ENCODE data around the gene GRIA1.

DNA sequence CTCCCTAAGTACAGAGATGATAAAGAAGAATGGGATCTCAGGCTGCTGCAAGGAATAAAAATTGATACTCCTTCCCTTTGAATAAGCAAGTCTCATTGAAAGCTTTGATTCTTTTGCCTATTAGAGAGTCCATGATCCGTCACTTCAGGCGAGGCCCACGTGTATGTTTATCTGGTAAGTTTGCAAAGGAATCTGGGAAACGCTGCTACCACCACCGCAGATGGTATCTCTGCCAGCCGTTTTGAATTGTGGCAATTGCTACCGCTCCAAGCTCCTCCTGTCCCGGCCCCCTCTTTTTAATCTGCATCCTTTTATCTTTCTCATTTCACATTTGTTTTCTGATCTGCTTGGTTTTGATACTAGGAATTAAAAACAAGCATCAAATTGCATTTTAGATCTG, 42.9 kb upstream of the GRIA1 start:
- TF ChIP-seq POLR2AphosphoS5 (IDR thresholded peaks at IDR 0.05; ENCODE audit: low read depth, low read length) (no peak), REST (IDR thresholded peaks at IDR 0.05; ENCODE audit: insufficient read depth in 1 of 2, low read depth in 2 of 2, low read length in 2 of 2) (no peak), SIN3A (IDR thresholded peaks at IDR 0.05; ENCODE audit: borderline replicate concordance, insufficient read depth, low read length) (no peak), FOXP2 (optimal IDR thresholded peaks at IDR 0.05; ENCODE audit: borderline replicate concordance, extremely low read depth, extremely low read length, insufficient read depth) (no peak), TAF1 (IDR thresholded peaks at IDR 0.05; ENCODE audit: borderline replicate concordance, insufficient read depth, low read length) (no peak)

All from PFSK-1 (cell line).